ENCODE data around the gene PKMYT1. TPM values are rescaled to one million over a fixed set of nuclear protein-coding genes. Genes with fewer than 3 reads are reported as not detected.

PKMYT1 gene
- total and polyA plus RNA-seq, 2 donors (not counting 1 experiment from before 2014, with no cell fraction given): 1.2 to 2.7 TPM

- Histone ChIP-seq H4K20me1 (ENCODE audit: control insufficient read depth, extremely low read depth, insufficient read depth, low read length) (no peaks in the 10 kb centered on the region), H3K4me2 (ENCODE audit: extremely low read depth, insufficient read depth, low read length) (no peak overlapping the region), H3K4me3 (replicated peaks in 1 of 4; ENCODE audit: control extremely low read depth in 1 of 4, insufficient read depth in 1 of 4, low read depth in 3 of 4, low read length in 4 of 4) (no peak overlapping the region), H2AFZ (ENCODE audit: low read length) (no peak overlapping the region), H3K4me1 (ENCODE audit: control insufficient read depth, extremely low read depth, insufficient read depth, low read length) (peaks cover 2% of the 10 kb centered on the region), H3K9me3 (ENCODE audit: control insufficient read depth, insufficient read depth, low read depth, low read length) (no peaks in the 10 kb centered on the region), H3K27me3 (ENCODE audit: control insufficient read depth, insufficient read depth, low read length) (peaks cover 28% of the 10 kb centered on the region), H3K36me3 (ENCODE audit: control insufficient read depth, insufficient read depth, low read length) (no peaks in the 10 kb centered on the region), H3K9ac (ENCODE audit: insufficient read depth, low read length) (no peak overlapping the region), H3K27ac (ENCODE audit: insufficient read depth, low read length) (no peak overlapping the region), H3K79me2 (ENCODE audit: control insufficient read depth, insufficient read depth, low read length) (no peaks in the 10 kb centered on the region)
- TF ChIP-seq EZH2 (IDR thresholded peaks at IDR 0.05; ENCODE audit: low read length, missing control alignments) (no peak), CTCF (conservative IDR thresholded peaks at IDR 0.05 in 1 of 2, IDR thresholded peaks at IDR 0.05 in 1 of 2; ENCODE audit: low read depth in 1 of 2, low read length in 2 of 2) (no peak)
- DNase-seq (ENCODE audit: low read depth in 2 of 2): no peak
These were observed 19.8 kb downstream of the PKMYT1 start for GRCh38 chr16:2960183-2961010.

- no peak for DNase-seq (ENCODE audit: low read depth in 2 of 2)
- Histone ChIP-seq H3K9me3 (ENCODE audit: control insufficient read depth, insufficient read depth, low read depth, low read length) (no peaks in the 10 kb centered on the region), H3K4me1 (ENCODE audit: control insufficient read depth, extremely low read depth, insufficient read depth, low read length) (peaks cover 2% of the 10 kb centered on the region), H3K36me3 (ENCODE audit: control insufficient read depth, insufficient read depth, low read length) (no peaks in the 10 kb centered on the region), H4K20me1 (ENCODE audit: control insufficient read depth, extremely low read depth, insufficient read depth, low read length) (no peaks in the 10 kb centered on the region), H2AFZ (ENCODE audit: low read length) (no peak overlapping the region), H3K4me2 (ENCODE audit: extremely low read depth, insufficient read depth, low read length) (no peak overlapping the region), H3K79me2 (ENCODE audit: control insufficient read depth, insufficient read depth, low read length) (no peaks in the 10 kb centered on the region), H3K27me3 (ENCODE audit: control insufficient read depth, insufficient read depth, low read length) (peaks cover 21% of the 10 kb centered on the region), H3K9ac (ENCODE audit: insufficient read depth, low read length) (no peak overlapping the region), H3K27ac (ENCODE audit: insufficient read depth, low read length) (no peak overlapping the region), H3K4me3 (replicated peaks in 1 of 4; ENCODE audit: control extremely low read depth in 1 of 4, insufficient read depth in 1 of 4, low read depth in 3 of 4, low read length in 4 of 4) (no peak overlapping the region)
- TF ChIP-seq CTCF (conservative IDR thresholded peaks at IDR 0.05 in 1 of 2, IDR thresholded peaks at IDR 0.05 in 1 of 2; ENCODE audit: low read depth in 1 of 2, low read length in 2 of 2) (no peak), EZH2 (IDR thresholded peaks at IDR 0.05; ENCODE audit: low read length, missing control alignments) (no peak)
These were observed 21.0 kb downstream of the PKMYT1 start for GRCh38 chr16:2959206-2959605.

- Histone ChIP-seq H4K20me1 (ENCODE audit: control insufficient read depth, extremely low read depth, insufficient read depth, low read length) (no peaks in the 10 kb centered on the region), H3K4me2 (ENCODE audit: extremely low read depth, insufficient read depth, low read length) (no peak overlapping the region), H3K9me3 (ENCODE audit: control insufficient read depth, insufficient read depth, low read depth, low read length) (no peaks in the 10 kb centered on the region), H3K4me3 (replicated peaks in 1 of 4; ENCODE audit: control extremely low read depth in 1 of 4, insufficient read depth in 1 of 4, low read depth in 3 of 4, low read length in 4 of 4) (no peak overlapping the region), H3K79me2 (ENCODE audit: control insufficient read depth, insufficient read depth, low read length) (no peaks in the 10 kb centered on the region), H2AFZ (ENCODE audit: low read length) (no peak overlapping the region), H3K36me3 (ENCODE audit: control insufficient read depth, insufficient read depth, low read length) (no peaks in the 10 kb centered on the region), H3K27me3 (ENCODE audit: control insufficient read depth, insufficient read depth, low read length) (peaks cover 7% of the 10 kb centered on the region), H3K9ac (ENCODE audit: insufficient read depth, low read length) (no peak overlapping the region), H3K27ac (ENCODE audit: insufficient read depth, low read length) (no peak overlapping the region), H3K4me1 (ENCODE audit: control insufficient read depth, extremely low read depth, insufficient read depth, low read length) (no peaks in the 10 kb centered on the region)
- no peak for DNase-seq (ENCODE audit: low read depth in 2 of 2)
- TF ChIP-seq CTCF (conservative IDR thresholded peaks at IDR 0.05 in 1 of 2, IDR thresholded peaks at IDR 0.05 in 1 of 2; ENCODE audit: low read depth in 1 of 2, low read length in 2 of 2): no peak
- TF ChIP-seq EZH2 (IDR thresholded peaks at IDR 0.05; ENCODE audit: low read length, missing control alignments): no peak
These were observed 23.7 kb downstream of the PKMYT1 start for GRCh38 chr16:2956579-2956956.
